Measurements from ENCODE around the gene PRCC. TPM values are rescaled to one million over a fixed set of nuclear protein-coding genes. Genes with fewer than 3 reads are reported as not detected.

The PRCC gene
- total and polyA plus RNA-seq, 2 of the 13 experiments (the other 11 are each of a cell fraction or from before 2014, with no cell fraction given) = 24.2 to 40.5 TPM

GRCh38 chr1:156795787-156796186, 28.5 kb downstream of the PRCC start (continued):
- TF ChIP-seq USF2 (IDR thresholded peaks at IDR 0.05; ENCODE audit: low read depth, low read length) (no peak), USF2 (CRISPR knock-in tag; IDR thresholded peaks at IDR 0.05; ENCODE audit: borderline replicate concordance) (no peak), ZNF556 (CRISPR knock-in tag; IDR thresholded peaks at IDR 0.05; ENCODE audit: borderline replicate concordance) (no peak), CEBPG (CRISPR knock-in tag; IDR thresholded peaks at IDR 0.05) (no peak), SETDB1 (CRISPR knock-in tag; IDR thresholded peaks at IDR 0.05; ENCODE audit: borderline replicate concordance) (no peak), MXI1 (IDR thresholded peaks at IDR 0.05; ENCODE audit: borderline replicate concordance, low read depth, low read length) (no peak), ZNF564 (CRISPR knock-in tag; IDR thresholded peaks at IDR 0.05) (no peak), MATR3 (CRISPR knock-in tag; IDR thresholded peaks at IDR 0.05) (no peak), ZNF329 (CRISPR knock-in tag; IDR thresholded peaks at IDR 0.05; ENCODE audit: low read depth) (no peak), ZNF772 (CRISPR knock-in tag; IDR thresholded peaks at IDR 0.05) (no peak), ZNF136 (CRISPR knock-in tag; IDR thresholded peaks at IDR 0.05; ENCODE audit: low read depth) (no peak), SMAD1 (CRISPR knock-in tag; IDR thresholded peaks at IDR 0.05; ENCODE audit: borderline replicate concordance, low read depth) (no peak), ZBTB3 (CRISPR knock-in tag; IDR thresholded peaks at IDR 0.05; ENCODE audit: borderline replicate concordance, low read depth) (no peak), NFIC (IDR thresholded peaks at IDR 0.05; ENCODE audit: low read length) (0 out of 2 replicates have a peak, but pooled peaks have one; percentile 15), SP4 (CRISPR knock-in tag; IDR thresholded peaks at IDR 0.05) (no peak), PBX2 (CRISPR knock-in tag; IDR thresholded peaks at IDR 0.05) (no peak), HDAC1 (CRISPR knock-in tag; IDR thresholded peaks at IDR 0.05) (peak; percentile 45; the same call in 1 of the 2 replicates), ZNF276 (CRISPR knock-in tag; IDR thresholded peaks at IDR 0.05; ENCODE audit: low read depth) (no peak), TBX3 (IDR thresholded peaks at IDR 0.05; ENCODE audit: borderline replicate concordance) (peak; percentile 22; the same call in 1 of the 2 replicates), ZNF431 (CRISPR knock-in tag; IDR thresholded peaks at IDR 0.05; ENCODE audit: borderline replicate concordance, low read depth) (no peak), RELA (CRISPR knock-in tag; IDR thresholded peaks at IDR 0.05) (0 out of 2 replicates have a peak, but pooled peaks have one; percentile 42), ZNF607 (CRISPR knock-in tag; IDR thresholded peaks at IDR 0.05; ENCODE audit: borderline replicate concordance) (no peak), ZMAT5 (CRISPR knock-in tag; IDR thresholded peaks at IDR 0.05; ENCODE audit: borderline replicate concordance, low read depth) (no peak)
- TF ChIP-seq, protein P1, sequence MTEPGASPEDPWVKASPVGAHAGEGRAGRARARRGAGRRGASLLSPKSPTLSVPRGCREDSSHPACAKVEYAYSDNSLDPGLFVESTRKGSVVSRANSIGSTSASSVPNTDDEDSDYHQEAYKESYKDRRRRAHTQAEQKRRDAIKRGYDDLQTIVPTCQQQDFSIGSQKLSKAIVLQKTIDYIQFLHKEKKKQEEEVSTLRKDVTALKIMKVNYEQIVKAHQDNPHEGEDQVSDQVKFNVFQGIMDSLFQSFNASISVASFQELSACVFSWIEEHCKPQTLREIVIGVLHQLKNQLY (CRISPR knock-in tag; IDR thresholded peaks at IDR 0.05) = no peak
- TF ChIP-seq, protein P2, sequence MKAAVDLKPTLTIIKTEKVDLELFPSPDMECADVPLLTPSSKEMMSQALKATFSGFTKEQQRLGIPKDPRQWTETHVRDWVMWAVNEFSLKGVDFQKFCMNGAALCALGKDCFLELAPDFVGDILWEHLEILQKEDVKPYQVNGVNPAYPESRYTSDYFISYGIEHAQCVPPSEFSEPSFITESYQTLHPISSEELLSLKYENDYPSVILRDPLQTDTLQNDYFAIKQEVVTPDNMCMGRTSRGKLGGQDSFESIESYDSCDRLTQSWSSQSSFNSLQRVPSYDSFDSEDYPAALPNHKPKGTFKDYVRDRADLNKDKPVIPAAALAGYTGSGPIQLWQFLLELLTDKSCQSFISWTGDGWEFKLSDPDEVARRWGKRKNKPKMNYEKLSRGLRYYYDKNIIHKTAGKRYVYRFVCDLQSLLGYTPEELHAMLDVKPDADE (CRISPR knock-in tag; IDR thresholded peaks at IDR 0.05) = no peak
